Astrocyte (in vitro differentiated cells and primary cell): ENCODE data around the gene PAX3.

Experiments used
- EZH2 ChIP-seq: IDR thresholded peaks from 2 replicates; pipeline ENCODE4 v1.6.1; 2012; ENCODE audit warnings: mild to moderate bottlenecking, low read length, inconsistent platforms; ENCODE audit not compliant: insufficient read depth
- TF ChIP-seq, protein P1 (sequence below): IDR thresholded peaks from 2 replicates; pipeline ENCODE4 v1.5.1; 2011; ENCODE audit warnings: low read depth, mild to moderate bottlenecking, inconsistent platforms, low read length, moderate library complexity; ENCODE audit not compliant: insufficient read depth

DNA sequence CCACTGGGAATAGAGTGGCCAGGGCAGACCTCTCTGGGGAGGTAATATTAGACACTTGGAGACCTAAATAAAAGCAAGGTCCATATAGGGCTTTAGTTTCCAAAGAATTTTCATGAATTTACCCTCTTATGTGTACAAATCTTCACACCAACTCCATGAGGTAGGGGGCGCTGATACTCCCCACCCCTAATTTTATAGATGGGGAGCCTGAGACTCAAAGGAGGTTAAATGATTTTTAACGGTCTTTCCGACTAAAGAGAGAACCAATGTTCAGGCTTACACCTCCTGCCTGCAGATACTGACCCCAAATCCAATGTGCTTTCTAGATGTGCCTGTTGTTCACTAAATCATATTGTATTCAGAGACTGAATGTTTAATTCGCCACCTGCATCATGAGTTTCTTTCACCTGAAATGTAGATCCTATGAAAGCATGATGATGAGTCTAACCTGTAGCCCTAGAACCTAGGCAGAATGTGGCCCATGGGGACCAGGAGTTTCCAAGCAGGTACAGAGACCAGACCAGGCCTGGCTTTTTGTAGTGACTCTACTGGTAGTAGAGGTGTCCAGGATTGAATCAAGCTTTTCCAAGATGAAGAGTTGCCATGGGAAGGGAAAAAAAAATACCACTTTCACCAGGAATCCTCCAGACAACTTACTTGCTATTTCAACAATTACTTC is 16.8 kb upstream of the PAX3 start:
- TF ChIP-seq, protein P1, sequence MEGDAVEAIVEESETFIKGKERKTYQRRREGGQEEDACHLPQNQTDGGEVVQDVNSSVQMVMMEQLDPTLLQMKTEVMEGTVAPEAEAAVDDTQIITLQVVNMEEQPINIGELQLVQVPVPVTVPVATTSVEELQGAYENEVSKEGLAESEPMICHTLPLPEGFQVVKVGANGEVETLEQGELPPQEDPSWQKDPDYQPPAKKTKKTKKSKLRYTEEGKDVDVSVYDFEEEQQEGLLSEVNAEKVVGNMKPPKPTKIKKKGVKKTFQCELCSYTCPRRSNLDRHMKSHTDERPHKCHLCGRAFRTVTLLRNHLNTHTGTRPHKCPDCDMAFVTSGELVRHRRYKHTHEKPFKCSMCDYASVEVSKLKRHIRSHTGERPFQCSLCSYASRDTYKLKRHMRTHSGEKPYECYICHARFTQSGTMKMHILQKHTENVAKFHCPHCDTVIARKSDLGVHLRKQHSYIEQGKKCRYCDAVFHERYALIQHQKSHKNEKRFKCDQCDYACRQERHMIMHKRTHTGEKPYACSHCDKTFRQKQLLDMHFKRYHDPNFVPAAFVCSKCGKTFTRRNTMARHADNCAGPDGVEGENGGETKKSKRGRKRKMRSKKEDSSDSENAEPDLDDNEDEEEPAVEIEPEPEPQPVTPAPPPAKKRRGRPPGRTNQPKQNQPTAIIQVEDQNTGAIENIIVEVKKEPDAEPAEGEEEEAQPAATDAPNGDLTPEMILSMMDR = no peak
- no peak for TF ChIP-seq EZH2
